NCI-H2029 (cell line): Measurements from ENCODE around the gene GNPDA2.
"Not testable (repeated sequence)": the region's sequence is repeated elsewhere in the genome, so short reads cannot be mapped to it uniquely, and the experiment has no call there.

ENCODE experiments used
- DNase-seq: peaks from one replicate; lab custom pipeline; 2025; lab: John Stamatoyannopoulos, UW

GNPDA2 gene

DNA sequence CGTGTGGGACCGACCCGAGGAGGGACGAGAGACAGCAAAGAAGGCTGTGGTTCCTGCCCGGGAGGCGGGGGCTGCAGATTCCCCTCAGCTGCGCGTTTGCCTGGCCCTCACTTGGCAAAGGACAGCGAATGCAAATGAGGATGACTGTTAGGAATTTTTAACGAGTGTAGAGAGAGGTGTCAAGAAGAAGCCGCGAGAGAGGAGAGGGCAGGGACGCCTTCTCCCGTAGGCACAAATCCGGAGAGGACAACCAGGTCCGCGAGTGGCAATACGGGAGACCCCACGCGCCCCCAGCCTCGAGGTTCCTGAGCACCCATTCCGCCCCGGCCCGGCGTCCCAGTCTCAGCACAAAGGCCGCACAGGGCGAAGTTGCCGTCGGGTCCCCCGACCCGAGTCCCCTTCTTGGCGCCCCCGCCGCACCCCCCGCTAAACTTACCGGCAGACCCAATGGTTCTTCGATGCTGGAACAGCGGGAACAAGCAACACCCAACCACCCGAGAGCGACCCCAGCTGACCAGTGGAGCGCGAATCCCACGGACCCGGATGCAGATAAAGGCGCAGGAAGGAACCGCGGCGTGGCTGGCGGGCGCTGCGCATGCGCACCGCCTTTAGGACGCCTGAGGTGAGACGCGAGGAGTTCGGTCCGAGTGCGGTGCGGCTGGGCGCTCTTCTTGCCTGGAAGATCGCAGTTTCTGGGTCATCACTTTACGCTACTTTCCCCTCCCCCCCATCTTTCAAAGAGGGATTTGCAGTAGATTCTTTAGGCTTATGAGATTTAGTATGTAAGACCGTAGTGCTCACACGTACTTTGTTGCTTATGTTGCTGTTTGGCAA lies at the start of gene GNPDA2:
Gene GNPDA2 (minus strand): TSS at position 519 of the 834 bp plus-strand sequence. CDS start 4,349 bp downstream, outside the sequence.
- DNase-seq, result peak; percentile 65

DNA sequence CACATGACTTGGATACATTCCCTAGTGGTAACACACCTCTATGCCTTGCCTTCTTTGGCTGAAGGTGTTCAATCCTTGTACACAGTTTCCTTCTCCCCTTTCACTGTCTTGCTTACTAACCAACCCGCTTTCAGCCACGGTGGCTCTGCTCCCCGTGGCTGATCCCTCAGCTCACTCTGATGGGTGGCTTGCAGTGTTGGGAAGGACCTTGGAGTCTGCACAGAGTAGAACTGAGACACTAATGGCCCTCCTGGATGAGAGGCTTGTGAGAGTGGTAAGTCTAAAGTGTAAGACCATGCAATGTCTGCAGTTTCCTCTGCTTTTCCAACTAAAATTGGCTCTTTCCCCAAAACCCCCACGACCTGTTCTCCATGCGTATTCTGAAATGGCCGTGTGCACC lies 46.0 kb upstream of the GNPDA2 start:
- DNase-seq, result no peak

DNA sequence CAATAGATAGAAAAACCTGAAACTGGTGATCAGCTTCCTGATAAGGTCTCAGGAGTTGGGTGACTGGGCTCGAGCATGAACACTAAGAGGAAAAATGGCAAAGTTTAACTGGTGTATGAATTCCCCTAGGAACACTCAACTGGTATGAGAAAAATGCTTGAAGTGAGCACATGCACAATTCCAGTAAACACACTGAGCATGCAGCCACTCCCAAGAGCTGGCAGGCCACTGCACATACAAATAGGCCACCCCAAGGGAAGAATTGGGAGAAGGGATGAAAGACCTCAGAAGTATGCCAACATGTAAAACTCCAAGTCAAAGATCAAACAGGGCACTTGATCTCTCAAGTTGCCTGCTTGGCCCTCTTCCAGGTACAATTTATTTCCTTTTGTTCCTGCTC lies 45.4 kb upstream of the GNPDA2 start:
- no peak for DNase-seq

- no peak for DNase-seq
These were observed 40.1 kb upstream of the GNPDA2 start for GRCh38 chr4:44766453-44766852.

DNA sequence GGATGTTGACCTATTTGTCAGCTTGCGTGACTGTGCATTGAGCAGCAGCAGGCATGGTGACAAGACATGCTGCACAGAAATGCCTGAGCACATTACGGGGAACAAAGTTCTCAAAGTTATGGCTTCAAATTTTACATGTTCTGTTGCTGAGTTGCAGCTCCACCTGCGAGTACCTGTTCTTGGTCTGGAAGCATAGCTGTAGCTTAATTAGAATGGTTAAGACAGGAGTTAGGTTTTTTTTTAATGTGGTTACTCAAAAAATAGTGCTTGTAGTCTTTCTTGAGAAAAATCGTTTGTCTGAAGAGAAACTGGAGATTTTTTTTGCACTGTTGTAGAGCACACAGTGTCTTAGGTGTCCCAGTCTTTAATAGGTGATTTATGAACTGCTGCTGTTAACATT lies 38.8 kb upstream of the GNPDA2 start:
- no peak for DNase-seq

DNA sequence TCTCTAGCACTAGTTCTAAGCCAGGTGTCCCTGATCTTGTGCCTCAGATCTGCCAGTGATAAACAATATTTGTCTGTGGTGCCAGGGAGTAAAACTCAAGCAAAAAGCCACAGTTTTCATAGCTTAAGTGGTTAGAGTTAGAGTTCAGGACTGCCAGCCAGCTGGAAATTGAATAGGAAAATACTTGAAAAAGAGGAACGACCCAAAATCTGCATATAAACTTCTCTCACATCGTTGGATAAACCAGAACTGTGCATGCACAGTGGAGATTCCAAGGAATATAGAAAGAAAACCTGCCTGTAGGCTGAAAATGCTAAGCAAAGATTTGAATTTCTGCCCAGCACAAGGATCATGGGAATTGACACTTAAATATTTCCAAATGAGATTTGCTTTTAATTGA lies 35.0 kb upstream of the GNPDA2 start:
- DNase-seq, result no peak

GRCh38 chr4:44760142-44760898 lies 34.0 kb upstream of the GNPDA2 start:
- no peak for DNase-seq

GRCh38 chr4:44756559-44756958 lies 30.2 kb upstream of the GNPDA2 start:
- DNase-seq, result no peak

DNA sequence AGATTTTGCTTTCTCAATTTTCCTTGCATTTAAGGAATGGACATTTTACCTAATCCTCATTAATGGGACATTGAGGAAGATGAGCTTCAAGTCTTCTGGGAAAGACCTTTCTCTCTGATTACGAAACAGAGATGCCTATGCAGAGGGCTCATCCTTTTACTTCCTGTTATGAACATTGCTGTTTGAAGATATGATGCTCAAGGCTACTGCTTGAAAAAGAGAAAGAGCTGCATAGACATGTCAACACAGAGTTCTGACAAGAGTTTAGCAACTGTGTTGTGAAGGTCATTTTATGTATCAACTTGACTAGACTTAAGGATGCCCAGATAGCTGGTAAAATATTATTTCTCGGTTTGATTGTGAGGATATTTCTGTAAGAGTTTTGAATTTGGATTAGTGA lies 13.8 kb upstream of the GNPDA2 start:
- DNase-seq, result no peak

- DNase-seq, result no peak
These were observed 12.3 kb upstream of the GNPDA2 start for GRCh38 chr4:44738615-44739014.

- no peak for DNase-seq
These were observed 10.5 kb upstream of the GNPDA2 start for GRCh38 chr4:44736900-44737299.

DNA sequence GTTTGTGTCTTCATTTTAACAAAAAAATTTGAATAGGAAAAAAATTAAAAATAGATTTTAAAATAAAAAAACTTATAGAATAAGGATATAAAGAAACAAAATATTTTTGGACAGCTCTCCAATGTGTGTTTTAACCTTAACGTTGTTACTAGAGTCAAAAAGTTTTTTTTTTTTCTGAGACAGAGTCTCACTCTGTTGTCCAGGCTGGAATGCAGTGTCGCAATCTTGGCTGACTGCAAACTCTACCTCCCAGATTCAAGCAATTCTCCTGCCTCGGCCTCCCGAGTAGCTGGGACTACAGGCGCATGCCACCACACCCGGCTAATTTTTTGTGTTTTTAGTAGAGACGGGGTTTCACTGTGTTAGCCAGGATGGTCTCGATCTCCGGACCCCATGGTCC lies 2.3 kb upstream of the GNPDA2 start:
- not testable (repeated sequence) for DNase-seq

- no peak for DNase-seq
These were observed 1.1 kb upstream of the GNPDA2 start for GRCh38 chr4:44727471-44727870.

DNA sequence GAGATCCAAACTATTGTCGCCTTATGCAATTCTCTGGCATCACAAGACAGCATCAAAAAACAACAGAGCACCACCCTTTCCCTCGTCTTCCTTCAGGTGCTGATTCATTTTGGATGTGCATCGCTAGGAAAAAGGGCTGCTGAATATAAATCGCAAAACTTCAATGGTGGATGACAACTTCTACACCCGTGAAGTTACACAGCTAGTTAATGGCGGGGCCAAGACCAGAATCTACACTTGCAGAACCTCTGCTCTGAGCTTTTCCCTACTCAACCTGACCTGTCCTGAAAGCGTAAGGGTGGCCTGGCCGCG lies 674 bp downstream of the GNPDA2 start:
- no peak for DNase-seq

GRCh38 chr4:44725166-44725565 lies 1.2 kb downstream of the GNPDA2 start:
- no peak for DNase-seq

GRCh38 chr4:44722001-44722400 lies 4.4 kb downstream of the GNPDA2 start:
- DNase-seq, result no peak

GRCh38 chr4:44720371-44720770 lies 6.0 kb downstream of the GNPDA2 start:
- DNase-seq, result no peak

- DNase-seq, result no peak
These were observed 9.8 kb downstream of the GNPDA2 start for GRCh38 chr4:44716597-44716996.

DNA sequence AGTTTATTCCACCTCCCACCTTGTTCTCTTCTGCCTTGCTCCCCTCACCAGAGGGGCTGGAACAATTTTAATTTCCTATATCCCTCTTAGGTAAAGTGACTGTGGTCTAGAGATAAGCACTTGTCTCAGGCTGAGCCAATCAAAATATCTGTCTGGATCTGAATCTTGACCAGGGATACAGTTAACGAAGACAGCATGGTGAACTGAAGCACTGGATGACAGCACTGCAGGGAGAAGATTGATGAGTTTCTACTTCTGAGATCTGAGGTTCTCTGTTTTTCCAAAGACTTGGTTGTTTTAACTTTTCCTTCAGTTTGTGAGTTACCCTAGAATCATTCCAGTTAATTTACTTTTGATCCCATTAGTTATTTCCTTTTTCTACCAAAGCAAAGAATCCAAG lies 13.2 kb downstream of the GNPDA2 start:
- no peak for DNase-seq

- DNase-seq, result no peak
These were observed 21.7 kb downstream of the GNPDA2 start for GRCh38 chr4:44704673-44705072.

GRCh38 chr4:44701037-44701436 lies 25.3 kb downstream of the GNPDA2 start:
- DNase-seq, result no peak

DNA sequence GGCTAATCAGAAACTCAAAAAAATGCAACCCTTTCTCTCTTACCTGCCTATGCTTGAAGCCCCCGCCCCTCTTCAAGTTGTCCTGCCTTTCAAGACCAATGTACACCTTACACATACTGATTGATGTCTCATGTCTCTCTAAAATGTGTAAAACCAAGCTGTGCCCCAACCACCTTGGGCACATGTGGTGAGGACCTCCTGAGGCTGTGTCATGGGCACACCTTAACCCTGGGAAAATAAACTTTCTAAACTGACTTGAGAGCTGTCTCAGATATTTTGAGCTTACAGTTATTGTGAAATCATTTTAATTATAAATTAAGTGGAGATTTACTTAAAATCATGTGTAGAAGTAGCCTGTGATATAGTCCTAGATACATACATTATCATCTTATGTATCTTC lies 25.9 kb downstream of the GNPDA2 start:
- no peak for DNase-seq

DNA sequence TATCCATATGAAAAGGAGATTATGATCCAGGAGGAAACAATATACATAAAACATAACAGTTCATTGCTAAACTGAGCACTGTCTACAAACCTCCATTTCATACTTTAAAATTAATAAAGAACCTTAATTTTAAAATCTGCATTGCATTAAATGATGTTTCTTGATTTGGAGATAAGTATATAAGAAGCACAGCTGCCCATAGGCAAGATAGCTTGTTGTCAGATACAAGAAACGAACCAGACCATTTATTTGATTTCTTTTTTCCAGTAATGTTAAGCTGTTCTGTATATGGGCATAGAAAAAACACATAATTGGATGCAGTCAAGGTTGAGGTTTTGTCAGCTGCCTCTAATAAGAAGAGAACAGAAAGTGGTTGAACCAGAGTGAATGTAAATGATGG lies 41.7 kb downstream of the GNPDA2 start:
- no peak for DNase-seq

- DNase-seq, result no peak
These were observed 47.3 kb downstream of the GNPDA2 start for GRCh38 chr4:44679060-44679459.
